Stimulated activated CD8-positive, alpha-beta memory T cell treated with anti-CD3 and anti-CD28 coated beads, Interleukin-12 subunit alpha, Interleukin-12 subunit beta, amount 100 ng/mL, for 4 hours (primary cell): ENCODE data around the gene HIGD1C.
"Not testable (repeated sequence)": the region's sequence is repeated elsewhere in the genome, so short reads cannot be mapped to it uniquely, and the experiment has no call there.

ENCODE experiments used
- DNase-seq: peaks from one replicate; pipeline ENCODE4 v3.0.0-alpha.2; 2020; ENCODE audit warnings: low read depth

The HIGD1C gene

GRCh38 chr12:50934371-50934851, 17.9 kb upstream of the HIGD1C start:
- no peak for DNase-seq

- no peak for DNase-seq
Measured at GRCh38 chr12:50934981-50935807, 17.1 kb upstream of the HIGD1C start.

GRCh38 chr12:50936821-50937530, 15.4 kb upstream of the HIGD1C start:
- DNase-seq = no peak

- no peak for DNase-seq
Measured at GRCh38 chr12:50937653-50938052, 14.7 kb upstream of the HIGD1C start.

- DNase-seq = no peak
Measured at GRCh38 chr12:50947933-50948626, 4.3 kb upstream of the HIGD1C start.

- no peak for DNase-seq
Measured at GRCh38 chr12:50948798-50949197, 3.5 kb upstream of the HIGD1C start.

GRCh38 chr12:50949801-50950302, 2.5 kb upstream of the HIGD1C start:
- no peak for DNase-seq

GRCh38 chr12:50951112-50951511, 1.2 kb upstream of the HIGD1C start:
- no peak for DNase-seq

- DNase-seq = no peak
Measured at GRCh38 chr12:50953047-50953446, 703 bp downstream of the HIGD1C start.

GRCh38 chr12:50954789-50955188, 2.4 kb downstream of the HIGD1C start:
- not testable (repeated sequence) for DNase-seq

GRCh38 chr12:50955288-50955687, 2.9 kb downstream of the HIGD1C start:
- no peak for DNase-seq

- DNase-seq = no peak
Measured at GRCh38 chr12:50955697-50956096, 3.4 kb downstream of the HIGD1C start.

- no peak for DNase-seq
Measured at GRCh38 chr12:50960130-50960529, 7.8 kb downstream of the HIGD1C start.

GRCh38 chr12:50961708-50962107, 9.4 kb downstream of the HIGD1C start:
- no peak for DNase-seq

- DNase-seq = no peak
Measured at GRCh38 chr12:50964432-50964831, 12.1 kb downstream of the HIGD1C start.

- no peak for DNase-seq
Measured at GRCh38 chr12:50971946-50972345, 19.6 kb downstream of the HIGD1C start.

GRCh38 chr12:50979369-50980052, 27.2 kb downstream of the HIGD1C start:
- DNase-seq = no peak

- DNase-seq = no peak
Measured at GRCh38 chr12:50980545-50980944, 28.2 kb downstream of the HIGD1C start.

- no peak for DNase-seq
Measured at GRCh38 chr12:50981319-50982239, 29.2 kb downstream of the HIGD1C start.

GRCh38 chr12:50984586-50985298, 32.4 kb downstream of the HIGD1C start:
- no peak for DNase-seq
